Stimulated activated naive CD4-positive, alpha-beta T cell (primary cell): ENCODE data around the gene ATP6V1G1.
A peak's percentile ranks its signal among the peaks of the same experiment; 100 is the strongest.

Experiments
- DNase-seq, 6 experiments: peaks; one replicate each; lab custom pipeline; 2025; lab: John Stamatoyannopoulos, UW

ATP6V1G1 gene

DNA sequence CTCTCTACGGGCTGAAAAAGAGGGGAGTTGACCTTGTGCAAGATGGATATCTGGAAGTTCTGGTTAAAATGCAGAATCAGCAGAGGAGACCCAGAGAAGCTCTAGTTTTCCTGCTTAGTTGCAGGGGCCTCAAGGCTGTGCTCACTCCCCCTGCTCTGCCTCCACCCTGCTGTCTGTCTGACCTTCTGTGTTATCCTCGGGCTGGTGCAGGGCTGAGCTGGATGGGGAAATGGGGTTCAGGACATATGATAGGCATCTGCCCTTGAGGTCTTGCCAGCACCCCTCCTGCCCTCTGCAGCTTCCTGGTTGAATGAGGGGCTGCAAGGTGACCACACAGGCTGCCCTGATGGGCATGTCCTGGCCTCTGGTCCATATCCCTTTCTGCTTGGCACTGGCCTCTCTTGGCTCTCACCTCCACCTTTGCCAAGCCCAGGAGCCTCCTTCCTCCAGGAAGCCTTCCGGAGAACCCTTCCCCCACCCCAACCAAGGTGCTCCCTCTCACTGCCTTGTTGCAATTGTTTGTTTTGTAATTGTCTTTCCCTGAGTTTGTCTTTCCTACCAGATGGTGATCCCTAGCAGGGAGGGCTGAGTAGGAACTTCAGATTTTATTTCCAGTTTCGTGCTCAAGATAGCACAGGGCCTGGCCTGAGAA, 24.8 kb downstream of the ATP6V1G1 start:
- no peak for DNase-seq

DNA sequence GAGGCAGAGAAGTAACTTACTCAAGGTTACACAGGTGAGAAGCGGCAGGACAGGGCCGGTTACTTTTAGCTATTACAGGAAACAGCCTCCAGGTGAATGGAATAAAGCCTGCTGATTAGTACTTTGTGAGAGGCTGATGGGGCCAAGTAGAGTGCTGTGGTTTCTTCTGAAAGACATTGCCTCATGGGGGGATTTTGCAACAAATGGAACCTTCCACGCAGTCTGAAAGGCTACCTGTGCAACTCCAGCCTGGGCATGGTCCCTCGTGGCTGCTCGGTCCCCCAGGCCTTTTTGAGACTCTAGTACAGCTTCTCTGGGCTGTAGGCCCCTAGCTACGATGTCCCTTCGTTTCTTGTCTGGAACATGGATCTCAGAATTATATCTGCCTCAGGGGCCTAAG, 25.5 kb downstream of the ATP6V1G1 start:
- DNase-seq = no peak

DNA sequence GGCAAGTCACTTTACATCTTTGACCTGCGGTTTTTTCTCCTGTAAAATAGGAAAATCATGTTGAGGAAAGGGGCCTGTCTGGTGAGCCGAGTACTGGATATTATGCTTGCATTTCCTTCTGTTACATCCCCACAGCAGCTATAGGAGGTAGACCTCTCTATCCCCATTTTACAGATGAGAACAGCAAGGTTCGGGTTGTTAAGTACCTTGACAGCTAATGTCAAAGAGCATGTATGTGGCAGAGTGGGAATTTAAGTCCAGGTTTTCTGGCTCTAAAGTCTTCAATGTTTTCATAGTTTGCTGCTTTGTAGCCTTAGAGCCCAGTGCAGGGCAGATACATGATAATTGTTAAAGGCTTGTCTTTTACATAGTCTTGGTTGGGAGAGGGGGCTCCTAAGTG, 26.4 kb downstream of the ATP6V1G1 start:
- no peak for DNase-seq

DNA sequence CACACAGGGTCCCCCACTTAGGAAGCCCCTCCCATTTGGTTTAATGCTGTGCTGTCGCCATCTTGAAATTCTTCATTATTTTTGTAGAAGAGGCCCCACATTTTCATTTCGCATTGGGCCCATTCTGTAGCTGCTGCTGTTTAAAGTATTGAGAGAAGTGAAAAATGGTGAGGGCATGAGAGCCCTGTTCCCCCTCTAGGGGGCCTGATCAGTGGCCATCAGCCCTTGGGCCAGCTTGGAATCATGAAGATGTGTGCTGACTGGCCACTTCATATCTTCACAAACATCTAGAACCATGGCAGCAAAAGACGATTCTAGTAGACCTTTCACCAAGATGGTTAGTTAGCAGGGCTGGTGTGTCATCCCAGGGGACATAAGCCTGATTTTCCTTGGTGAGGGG, 26.8 kb downstream of the ATP6V1G1 start:
- DNase-seq = no peak

DNA sequence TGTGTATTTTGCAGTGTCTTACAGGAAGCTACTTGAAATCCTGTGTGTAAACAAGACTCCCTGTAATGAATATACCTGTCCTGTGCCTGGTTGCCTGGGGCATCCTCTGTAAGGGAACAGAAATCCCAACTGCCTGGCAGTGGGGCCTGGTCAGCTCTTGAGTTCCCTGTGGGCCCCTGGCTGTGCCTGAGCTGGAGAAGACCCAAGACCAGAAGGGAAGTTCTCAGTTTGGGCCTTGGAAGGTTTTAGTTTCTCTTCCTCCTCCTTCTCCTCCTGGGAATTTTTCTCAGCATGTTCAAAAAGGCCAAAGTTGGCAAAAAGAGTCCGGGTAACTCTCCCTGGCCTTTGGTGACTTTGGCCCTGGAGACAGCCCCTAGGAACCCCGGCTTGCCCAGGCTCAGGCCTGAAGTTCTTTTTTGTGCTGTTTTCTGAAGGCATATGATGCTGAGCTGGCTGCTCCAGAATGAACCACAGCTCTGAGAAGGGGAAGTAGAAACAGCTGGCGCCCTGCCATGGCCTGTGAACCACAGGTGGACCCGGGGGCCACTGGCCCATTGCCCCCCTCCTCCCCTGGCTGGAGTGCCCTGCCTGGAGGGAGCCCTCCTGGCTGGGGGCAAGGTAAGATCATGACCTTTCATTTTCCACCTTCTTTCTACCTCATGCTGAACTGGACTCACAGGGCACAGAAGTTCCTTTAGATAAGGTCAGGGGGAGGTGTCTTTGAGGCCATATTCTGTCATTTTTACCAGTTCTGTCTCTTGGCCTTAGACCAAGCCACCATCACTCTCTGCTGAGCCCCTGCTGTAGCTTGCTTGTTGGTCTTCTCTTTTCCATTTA, 29.3 kb downstream of the ATP6V1G1 start:
- no peak for DNase-seq

DNA sequence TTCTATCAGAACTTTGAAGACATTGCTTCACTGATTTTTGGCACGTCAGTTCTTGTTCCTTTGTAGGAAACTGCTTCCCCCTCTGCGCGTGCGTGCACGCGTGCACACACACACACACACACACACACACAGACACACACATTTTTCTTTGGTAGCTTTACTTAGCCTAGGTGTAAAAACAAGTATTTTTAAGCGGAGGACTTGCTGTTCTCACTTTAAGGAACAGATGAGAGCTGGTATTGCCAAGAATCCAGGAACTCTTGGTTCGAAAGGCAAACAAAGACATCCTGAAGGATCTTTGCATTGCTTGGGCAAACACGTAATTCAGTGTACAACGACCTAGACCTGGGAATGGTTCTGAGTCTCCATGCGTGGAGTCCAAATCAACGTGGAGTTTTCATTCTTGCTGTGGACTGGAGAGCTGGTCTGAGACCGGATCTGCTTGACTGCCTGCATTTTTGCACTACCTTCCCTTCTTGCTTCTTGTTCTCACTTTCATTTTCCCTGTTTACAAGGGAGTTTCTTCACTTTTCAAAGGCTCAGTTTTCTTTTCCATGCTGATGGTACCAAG, 31.7 kb downstream of the ATP6V1G1 start:
- peak in 4 of 6 experiments; percentile 9 to 56 (median 18) for DNase-seq

DNA sequence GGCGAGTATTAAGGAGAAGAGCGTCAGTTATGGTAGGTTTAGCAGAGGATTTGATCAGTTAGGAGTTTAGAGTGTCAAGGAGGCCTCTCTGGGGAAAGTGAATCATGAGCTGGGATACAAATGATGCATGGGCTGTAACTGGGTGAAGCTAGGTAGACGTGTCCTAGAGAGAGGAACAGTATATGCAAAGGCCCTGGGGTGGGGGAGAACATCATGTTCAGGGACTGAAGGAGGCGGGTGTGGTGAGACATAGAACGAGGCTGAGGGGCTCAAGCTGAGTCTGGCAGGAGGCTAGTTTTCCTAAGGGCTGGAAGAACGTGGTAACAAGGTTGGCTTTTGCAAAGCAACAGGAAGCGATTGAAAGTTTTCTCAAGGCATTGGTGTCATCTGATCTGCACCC, 34.0 kb downstream of the ATP6V1G1 start:
- DNase-seq = no peak

DNA sequence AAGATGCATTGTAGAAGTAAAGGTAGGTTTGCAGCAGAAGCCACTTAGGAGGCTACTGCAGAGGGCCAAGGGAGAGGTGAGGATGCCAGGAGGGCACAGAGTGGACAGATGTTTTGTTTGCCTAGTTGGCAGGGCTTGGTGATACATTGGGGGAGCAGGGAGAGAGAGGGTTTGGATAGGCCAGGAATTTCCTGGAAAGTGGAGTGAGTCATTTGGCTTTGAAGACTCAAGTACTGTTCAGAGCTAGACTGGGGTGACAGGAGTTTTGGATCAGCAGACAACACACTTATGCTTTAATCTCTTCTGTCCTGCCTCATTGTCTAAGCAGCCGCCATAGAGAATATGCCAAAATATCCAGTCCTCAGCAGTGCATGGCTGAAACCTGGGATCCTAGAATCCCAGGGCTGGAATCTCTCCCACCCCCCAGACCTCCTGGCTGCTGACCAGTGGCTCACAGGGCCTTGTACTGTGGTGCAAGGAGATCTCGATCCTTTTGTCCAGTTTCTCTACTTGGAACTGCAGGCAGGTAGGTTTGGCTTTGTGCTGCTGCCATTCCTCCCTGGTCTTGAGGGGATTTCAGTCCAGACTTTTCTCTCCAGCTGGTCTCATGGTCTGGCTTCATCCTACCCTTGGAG, 34.5 kb downstream of the ATP6V1G1 start:
- no peak for DNase-seq

DNA sequence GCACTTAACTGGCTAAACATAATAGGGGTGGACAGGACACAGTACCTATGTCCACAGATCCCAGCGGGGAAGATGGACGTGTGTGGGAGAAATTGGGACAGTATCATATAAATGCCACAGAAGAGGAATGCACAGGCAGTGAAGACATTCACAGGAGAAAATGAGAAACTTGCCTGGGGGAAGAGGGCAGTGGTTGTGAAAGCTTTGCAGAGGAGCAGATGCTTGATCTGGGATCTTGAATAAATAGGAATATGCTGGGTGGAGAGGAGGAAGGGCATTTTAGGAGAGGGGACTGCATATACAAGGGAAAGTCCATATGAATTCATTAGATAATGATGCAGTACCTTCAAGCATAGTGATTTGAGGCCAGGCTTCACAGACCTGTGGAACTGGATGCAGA, 37.1 kb downstream of the ATP6V1G1 start:
- DNase-seq = no peak

DNA sequence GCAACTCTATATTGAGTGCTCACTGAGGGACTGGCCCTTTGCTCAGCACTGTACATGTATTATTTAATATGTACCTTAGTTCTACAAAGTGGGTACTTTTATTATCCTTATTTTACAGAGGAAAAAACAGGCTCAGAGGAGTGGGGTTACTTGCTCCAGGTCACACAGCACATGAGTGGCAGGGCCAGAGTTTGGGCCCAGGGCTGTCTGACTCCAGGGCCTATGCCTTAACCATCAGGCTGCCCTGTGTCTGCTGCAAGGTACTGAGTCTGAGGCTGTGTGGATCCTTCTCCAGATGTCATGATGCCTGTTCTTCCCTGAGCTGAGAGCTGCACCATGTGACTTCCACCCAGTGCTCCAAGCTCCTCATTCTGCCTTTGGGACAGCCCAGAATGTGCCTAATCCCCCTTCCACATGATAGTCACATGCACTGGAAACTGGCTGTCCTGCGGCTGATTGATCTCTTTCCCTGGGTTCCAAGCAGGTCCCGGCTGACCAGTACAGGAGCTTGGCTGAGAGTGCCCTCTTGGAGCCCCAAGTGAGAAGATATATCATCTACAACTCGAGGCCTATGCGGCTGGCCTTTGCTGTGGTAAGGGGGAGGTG, 38.9 kb downstream of the ATP6V1G1 start:
- no peak for DNase-seq

DNA sequence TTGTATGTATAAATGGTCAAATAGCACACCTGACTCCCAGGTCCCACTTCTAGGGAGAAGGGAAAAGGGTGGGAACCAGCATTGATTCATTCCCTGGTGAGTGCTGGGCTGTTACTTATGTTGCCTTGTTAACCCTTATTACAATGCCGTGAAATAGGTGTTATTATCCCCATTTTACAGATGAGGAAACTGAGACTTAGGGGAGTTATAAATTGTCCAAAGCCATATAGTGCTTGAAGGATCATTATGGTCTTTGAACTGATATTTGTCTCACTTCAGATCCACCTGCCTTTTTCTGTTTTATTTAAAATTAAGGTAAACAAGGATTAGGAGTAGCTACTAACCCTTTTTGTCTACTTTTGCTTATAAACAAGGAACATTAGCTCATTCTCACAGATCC, 40.0 kb downstream of the ATP6V1G1 start:
- no peak for DNase-seq

DNA sequence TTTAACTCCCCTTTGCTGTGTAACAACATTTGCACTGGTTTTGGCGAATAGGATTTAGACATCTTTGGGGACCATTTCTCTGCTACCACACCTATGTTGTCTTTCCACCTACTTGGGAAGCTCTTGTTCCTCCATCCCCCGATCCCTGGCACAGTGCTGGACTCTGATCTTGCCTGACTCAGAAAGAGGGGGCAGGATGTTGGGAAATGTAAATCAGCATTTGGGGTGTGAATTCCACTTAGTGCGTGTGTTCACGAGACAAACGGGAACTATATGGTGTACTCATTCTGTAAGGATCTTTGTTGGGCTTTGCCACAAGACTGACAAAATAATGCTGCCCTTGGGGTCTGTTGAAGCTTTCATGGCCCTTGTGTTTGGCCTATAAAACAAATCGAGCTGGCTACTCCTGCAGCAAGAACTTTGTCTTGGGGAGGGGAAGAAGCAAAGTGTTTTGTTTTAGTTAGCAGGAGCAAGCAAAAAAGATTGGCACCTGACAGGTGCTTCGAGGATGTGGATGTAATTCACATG, 42.1 kb downstream of the ATP6V1G1 start:
- DNase-seq = no peak

DNA sequence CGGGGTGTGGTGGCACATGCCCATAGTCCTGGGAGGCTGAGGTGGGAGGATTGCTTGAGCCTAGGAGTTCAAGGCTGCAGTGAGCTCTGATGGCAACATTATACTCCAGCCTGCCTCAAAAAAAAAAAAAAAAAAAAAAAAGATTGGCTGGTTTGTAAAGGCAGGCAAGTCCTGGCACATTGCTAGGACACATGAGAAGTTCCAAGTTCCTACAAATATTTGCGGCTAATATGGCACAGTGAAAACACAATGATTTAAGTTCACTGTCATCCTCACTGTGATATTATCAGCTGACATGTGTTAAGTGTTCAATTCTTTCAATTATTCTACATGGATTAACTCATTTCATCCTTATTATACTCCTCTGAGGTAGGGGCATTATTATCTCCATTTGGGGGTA, 43.6 kb downstream of the ATP6V1G1 start:
- DNase-seq = no peak

DNA sequence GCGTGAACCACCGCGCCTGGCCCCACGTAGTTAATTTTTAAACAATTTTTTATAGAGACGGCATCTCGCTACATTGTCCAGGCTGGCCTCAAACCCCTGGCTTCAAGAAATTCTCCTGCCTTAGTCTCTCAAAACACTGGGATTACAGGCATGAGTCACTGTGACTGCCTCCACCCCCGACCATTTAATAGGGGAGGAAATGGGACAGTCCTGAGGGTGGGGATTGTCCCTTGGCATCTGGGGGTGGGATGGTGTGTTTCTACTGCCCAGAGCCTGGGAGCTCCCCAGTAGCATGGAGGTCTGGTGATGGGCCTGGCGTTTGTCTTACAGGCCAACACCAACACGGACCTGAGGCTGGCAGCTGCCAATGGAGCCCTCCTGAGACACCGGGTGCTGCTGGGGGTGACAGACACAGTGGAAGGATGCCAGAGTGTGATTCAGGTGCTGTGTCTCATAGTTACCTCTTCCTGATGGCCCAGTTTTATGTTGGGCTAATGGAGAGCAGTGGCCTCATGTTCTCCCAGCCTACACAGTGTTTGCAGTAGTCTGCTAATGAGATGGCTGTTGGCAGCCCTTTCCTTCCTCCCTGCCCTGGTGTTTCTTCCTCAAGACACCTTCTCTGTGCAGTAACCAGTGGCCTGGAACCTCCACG, 46.0 kb downstream of the ATP6V1G1 start:
- no peak for DNase-seq

DNA sequence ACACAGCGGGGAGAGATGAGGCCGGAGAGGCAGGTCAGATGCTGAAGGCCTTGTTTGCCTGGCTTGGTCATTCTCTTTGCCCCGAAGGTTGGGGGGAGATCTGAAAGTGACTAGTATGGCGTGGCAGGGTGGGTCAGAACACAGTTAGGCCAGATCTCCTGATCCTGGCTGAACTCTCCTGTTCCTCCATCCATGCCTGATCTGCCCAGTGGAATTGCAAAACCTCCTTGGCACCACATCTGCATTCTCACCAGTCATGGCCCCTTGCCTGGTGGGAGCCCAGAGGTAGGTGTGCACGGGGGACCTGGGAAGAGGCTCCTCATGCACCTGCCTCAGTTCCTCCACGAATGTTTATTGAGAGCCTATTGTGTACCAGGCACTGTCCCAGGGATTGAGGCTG, 46.8 kb downstream of the ATP6V1G1 start:
- DNase-seq = no peak

DNA sequence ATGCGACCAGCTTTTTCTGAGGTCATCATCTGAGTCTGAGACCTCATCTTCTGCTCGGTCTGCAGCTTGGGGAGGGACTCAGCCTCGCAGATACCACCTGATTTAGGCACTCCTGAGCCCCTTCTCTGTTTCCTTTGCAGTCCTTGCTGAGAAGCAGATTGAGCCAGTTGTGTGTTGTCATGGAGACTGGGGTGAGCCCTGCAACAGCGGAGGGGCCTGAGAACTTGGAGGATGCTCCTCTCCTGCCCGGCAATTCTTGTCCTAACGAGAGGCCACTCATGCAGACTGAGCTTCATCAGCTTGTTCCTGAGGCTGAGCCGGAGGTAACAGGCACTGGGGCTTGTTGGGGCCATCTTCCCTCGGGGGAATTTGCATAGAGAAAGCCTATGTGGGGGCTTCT, 50.8 kb downstream of the ATP6V1G1 start:
- DNase-seq = no peak

DNA sequence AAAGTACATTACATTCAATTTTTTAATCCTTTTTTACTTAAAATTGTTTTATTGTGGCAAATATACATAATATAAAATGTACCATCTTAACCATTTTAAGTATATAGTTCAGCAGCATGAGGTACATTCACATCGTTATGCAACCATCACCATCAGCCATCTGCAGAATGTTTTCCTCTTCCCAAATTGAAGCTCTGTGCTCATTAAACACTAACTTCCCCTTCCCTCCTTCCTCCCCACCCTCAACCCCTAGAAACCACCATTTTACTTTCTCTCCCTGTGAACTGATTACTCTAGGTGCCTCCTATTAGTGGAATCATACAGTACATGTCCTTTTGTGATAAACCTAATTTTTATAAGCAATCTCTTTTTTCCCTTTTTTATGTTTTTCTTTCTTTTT, 54.4 kb downstream of the ATP6V1G1 start:
- no peak for DNase-seq

DNA sequence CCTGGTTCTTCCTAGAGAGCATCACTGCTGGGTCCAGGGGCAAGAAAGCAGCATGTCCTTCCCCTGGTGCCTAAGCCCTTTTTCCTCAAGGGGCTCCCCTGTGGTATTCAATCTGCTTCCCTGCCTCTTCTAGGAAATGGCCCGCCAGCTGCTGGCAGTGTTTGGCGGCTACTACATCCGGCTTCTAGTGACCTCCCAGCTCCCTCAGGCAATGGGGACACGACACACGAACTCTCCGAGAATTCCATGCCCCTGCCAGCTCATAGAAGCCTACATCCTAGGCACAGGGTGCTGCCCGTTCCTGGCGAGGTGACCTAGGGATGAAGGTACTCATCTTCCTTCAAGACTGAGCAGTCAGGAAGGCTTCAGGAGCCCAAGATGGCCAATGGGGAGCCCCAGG, 55.4 kb downstream of the ATP6V1G1 start:
- no peak for DNase-seq

DNA sequence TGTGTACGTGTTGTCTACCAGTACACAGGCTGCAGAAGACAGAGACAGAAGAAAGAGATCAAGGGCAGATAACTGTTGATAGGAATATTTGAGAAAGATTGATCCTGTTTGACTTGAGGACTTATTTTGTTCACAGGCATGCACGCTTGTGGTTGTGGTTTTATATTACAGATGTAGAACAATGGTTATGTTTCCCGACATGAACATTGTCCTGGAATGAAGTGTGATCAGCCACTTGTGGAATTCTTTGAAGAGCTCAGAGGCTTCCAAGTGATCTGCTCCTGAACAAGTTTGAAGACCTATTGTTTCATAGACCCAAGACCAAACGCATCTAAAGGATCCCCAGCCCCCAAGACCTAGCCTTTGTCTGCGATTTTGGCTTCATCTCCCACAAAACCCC, 56.3 kb downstream of the ATP6V1G1 start:
- DNase-seq = no peak
